Measurements from ENCODE around the gene UBL4A. TPM values are rescaled to one million over a fixed set of nuclear protein-coding genes. Genes with fewer than 3 reads are reported as not detected.

Gene UBL4A
- total RNA-seq, 2 donors from 2014 or later, result 29.1 to 35.9 TPM

DNA sequence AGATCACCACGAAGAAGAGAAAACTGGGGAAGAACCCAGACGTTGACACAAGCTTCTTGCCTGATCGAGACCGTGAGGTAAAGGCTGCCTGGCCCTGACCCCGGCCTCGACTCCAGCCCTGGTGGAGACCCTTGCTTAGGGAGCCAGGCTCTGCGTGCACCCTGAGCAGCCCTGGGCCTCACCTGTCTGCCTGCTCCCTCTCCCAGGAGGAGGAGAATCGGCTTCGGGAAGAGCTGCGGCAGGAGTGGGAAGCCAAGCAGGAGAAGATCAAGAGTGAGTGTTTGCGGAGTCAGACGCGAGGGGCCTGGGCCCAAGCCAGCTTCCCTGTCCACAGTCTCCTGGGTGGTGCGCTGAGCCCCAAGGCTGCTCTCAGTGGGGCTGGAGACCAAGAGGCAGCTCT, 37.9 kb downstream of the UBL4A start:
- no peak for DNase-seq
- Histone ChIP-seq H3K9me3 (ENCODE audit: control insufficient read depth, low read length) (no peaks in the 10 kb centered on the region), H3K4me3 (ENCODE audit: low read length) (no peak overlapping the region), H3K27ac (ENCODE audit: low read depth, low read length) (no peak overlapping the region), H3K27me3 (ENCODE audit: control insufficient read depth, insufficient read depth, low read length, poor library complexity, severe bottlenecking) (no peaks in the 10 kb centered on the region), H3K4me1 (ENCODE audit: control insufficient read depth, insufficient read depth, low read length) (no peaks in the 10 kb centered on the region), H3K9ac (ENCODE audit: extremely low read depth, low read length, poor library complexity, severe bottlenecking) (no peak overlapping the region), H3K36me3 (ENCODE audit: control insufficient read depth, insufficient read depth, low read length) (peaks cover 12% of the 10 kb centered on the region)
- 80 to 98% methylated on average over 1 to 12 of the region's 14 CpGs for WGBS, 2 experiments (ENCODE audit: insufficient coverage in 1 of 2, insufficient read length in 1 of 2)
- no peak overlapping the region for H3K27ac Mint-ChIP-seq
- H3K4me1 Mint-ChIP-seq, result no peaks in the 10 kb centered on the region
- H3K9me3 Mint-ChIP-seq, result peaks cover 62% of the 10 kb centered on the region
- H3K27me3 Mint-ChIP-seq (ENCODE audit: insufficient read depth), result no peaks in the 10 kb centered on the region
- TF ChIP-seq, protein P1, sequence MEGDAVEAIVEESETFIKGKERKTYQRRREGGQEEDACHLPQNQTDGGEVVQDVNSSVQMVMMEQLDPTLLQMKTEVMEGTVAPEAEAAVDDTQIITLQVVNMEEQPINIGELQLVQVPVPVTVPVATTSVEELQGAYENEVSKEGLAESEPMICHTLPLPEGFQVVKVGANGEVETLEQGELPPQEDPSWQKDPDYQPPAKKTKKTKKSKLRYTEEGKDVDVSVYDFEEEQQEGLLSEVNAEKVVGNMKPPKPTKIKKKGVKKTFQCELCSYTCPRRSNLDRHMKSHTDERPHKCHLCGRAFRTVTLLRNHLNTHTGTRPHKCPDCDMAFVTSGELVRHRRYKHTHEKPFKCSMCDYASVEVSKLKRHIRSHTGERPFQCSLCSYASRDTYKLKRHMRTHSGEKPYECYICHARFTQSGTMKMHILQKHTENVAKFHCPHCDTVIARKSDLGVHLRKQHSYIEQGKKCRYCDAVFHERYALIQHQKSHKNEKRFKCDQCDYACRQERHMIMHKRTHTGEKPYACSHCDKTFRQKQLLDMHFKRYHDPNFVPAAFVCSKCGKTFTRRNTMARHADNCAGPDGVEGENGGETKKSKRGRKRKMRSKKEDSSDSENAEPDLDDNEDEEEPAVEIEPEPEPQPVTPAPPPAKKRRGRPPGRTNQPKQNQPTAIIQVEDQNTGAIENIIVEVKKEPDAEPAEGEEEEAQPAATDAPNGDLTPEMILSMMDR (conservative IDR thresholded peaks at IDR 0.05), result no peak
- H3K4me3 Mint-ChIP-seq, result no peak overlapping the region
- peaks cover 31% of the 10 kb centered on the region for H3K36me3 Mint-ChIP-seq (ENCODE audit: low read depth)

GRCh38 chrX:154446430-154446829, 40.0 kb downstream of the UBL4A start:
- Mint-ChIP-seq H3K27me3 (ENCODE audit: insufficient read depth) (no peaks in the 10 kb centered on the region), H3K4me1 (no peaks in the 10 kb centered on the region), H3K27ac (no peak overlapping the region), H3K36me3 (ENCODE audit: low read depth) (peaks cover 21% of the 10 kb centered on the region), H3K9me3 (peaks cover 60% of the 10 kb centered on the region), H3K4me3 (no peak overlapping the region)
- H3K27ac ChIP-seq (ENCODE audit: low read depth, low read length), result no peak overlapping the region
- DNase-seq, result no peak
- H3K36me3 ChIP-seq (ENCODE audit: control insufficient read depth, insufficient read depth, low read length), result peaks cover 20% of the 10 kb centered on the region
- H3K27me3 ChIP-seq (ENCODE audit: control insufficient read depth, insufficient read depth, low read length, poor library complexity, severe bottlenecking), result no peaks in the 10 kb centered on the region
- H3K9ac ChIP-seq (ENCODE audit: extremely low read depth, low read length, poor library complexity, severe bottlenecking), result no peak overlapping the region
- H3K4me1 ChIP-seq (ENCODE audit: control insufficient read depth, insufficient read depth, low read length), result no peaks in the 10 kb centered on the region
- WGBS, 2 experiments (ENCODE audit: insufficient coverage in 1 of 2, insufficient read length in 1 of 2), result 93 to 100% methylated on average over 4 to 12 of the region's 12 CpGs
- TF ChIP-seq, protein P1 (conservative IDR thresholded peaks at IDR 0.05), result no peak
- H3K4me3 ChIP-seq (ENCODE audit: low read length), result no peak overlapping the region
- no peaks in the 10 kb centered on the region for H3K9me3 ChIP-seq (ENCODE audit: control insufficient read depth, low read length)

GRCh38 chrX:154445776-154446175, 40.6 kb downstream of the UBL4A start:
- Histone ChIP-seq H3K4me3 (ENCODE audit: low read length) (no peak overlapping the region), H3K27ac (ENCODE audit: low read depth, low read length) (no peak overlapping the region), H3K9ac (ENCODE audit: extremely low read depth, low read length, poor library complexity, severe bottlenecking) (no peak overlapping the region), H3K27me3 (ENCODE audit: control insufficient read depth, insufficient read depth, low read length, poor library complexity, severe bottlenecking) (no peaks in the 10 kb centered on the region), H3K36me3 (ENCODE audit: control insufficient read depth, insufficient read depth, low read length) (peaks cover 22% of the 10 kb centered on the region), H3K4me1 (ENCODE audit: control insufficient read depth, insufficient read depth, low read length) (no peaks in the 10 kb centered on the region), H3K9me3 (ENCODE audit: control insufficient read depth, low read length) (no peaks in the 10 kb centered on the region)
- whole genome bisulfite sequencing, 2 experiments (ENCODE audit: insufficient coverage in 1 of 2, insufficient read length in 1 of 2), result 91 to 97% methylated on average over 6 to 16 of the region's 16 CpGs
- DNase-seq, result no peak
- Mint-ChIP-seq H3K4me1 (no peaks in the 10 kb centered on the region), H3K27ac (no peak overlapping the region), H3K27me3 (ENCODE audit: insufficient read depth) (no peaks in the 10 kb centered on the region), H3K36me3 (ENCODE audit: low read depth) (peaks cover 25% of the 10 kb centered on the region), H3K4me3 (no peak overlapping the region), H3K9me3 (peaks cover 65% of the 10 kb centered on the region)
- TF ChIP-seq, protein P1 (conservative IDR thresholded peaks at IDR 0.05), result no peak
